HG03280 (cell line): Measurements from ENCODE around the gene WDR37.

ENCODE experiments used
- ATAC-seq: cut with Tn5 transposase; IDR thresholded peaks from one replicate; pipeline ENCODE4 v1.9.1; 2021; ENCODE audit warnings: mild to moderate bottlenecking, moderate library complexity; ENCODE audit not compliant: unreplicated experiment

Gene WDR37

DNA sequence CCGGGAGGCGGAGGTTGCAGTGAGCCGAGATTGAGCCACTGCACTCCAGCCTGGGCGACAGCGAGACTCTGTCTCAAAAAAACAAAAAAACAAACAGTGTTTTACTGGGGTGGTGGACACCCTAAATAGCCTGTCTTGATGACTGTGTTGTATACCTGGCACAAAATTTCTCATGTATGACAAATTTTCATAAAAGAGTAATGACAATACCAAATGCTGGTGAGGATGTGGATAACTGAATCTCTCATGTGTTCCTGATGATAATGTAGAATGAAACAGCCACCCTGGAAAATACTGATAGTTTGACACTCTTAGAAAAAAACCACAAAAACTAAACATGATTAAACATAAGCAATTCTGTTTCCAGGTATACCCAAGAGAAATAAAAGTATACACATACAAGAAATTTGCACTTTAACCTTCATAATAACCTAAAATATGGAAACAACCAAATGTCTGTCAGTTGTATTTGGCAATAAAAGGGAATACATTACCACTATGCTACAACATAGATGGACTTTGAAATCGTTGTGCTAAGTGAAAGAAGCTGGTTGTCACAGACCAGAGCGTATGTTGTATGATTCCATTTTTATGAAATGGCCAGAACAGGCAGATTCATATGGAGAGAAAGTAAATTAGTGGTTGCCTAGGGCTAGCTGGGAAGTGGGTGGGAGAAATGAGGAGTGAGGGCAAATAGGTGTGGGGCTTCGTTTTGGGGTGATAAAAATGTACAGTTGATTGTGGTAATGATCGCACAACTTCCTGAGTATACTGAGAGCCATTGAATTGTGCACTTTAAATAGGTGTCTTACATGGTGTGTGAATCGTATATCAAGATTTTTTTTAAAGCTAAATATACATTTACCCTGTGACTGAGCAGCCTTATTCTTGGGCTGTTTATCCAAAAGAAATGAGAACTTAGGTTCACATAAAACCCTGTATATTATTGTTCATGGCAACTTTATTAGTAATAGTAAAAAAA, 12.5 kb downstream of the WDR37 start:
- no peak for ATAC-seq

DNA sequence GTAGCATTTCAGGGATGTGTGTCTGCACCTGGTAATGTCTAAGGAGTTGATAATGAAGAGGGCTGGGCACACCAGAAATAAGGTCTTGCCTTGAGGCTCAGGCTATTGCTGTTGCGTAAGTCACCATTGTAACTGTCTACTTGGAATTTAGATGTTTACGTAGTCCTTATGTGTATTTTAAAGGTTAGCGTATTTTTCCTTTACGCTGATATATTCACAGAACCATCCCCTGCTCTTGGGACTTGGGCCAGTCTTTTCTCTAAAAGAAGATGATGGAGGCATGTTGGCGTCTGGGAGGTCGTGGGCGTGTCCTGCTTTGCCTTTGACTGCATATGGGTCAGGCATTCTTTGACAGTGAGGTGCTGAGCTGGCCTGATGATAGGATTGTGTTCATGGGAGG, 14.7 kb downstream of the WDR37 start:
- no peak for ATAC-seq

DNA sequence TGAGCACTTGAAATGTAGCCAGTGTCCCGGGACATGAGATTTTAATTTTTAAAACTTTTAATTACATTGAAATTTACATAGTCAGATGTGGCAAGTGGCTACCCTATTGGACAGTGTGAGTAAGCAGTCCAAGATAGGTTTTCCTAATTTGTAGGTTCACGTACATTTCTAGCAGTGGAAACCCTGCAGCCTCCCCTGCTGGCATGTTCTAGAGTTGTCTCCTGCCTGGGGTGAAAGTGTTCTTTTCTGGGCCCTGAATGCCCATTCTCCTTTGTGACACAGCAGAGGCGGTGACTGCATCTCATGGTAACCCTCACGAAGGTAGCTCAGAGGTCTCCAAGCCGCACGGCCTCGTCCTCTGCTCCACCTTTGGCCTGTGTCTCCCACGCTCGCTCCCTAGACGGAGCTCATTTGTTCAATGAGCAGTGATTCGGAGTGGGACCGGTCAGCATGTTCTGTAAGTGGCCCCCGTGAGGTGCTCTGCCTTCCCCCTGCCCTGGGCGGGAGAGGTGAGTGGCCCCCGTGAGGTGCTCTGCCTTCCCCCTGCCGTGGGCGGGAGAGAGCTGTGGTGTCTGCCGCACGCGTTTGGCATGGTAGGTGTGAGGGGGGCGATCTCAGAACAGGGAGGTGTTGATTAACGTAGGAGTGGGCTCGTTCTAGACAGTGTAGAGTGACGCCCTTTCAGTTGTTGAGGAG, 18.0 kb downstream of the WDR37 start:
- no peak for ATAC-seq

DNA sequence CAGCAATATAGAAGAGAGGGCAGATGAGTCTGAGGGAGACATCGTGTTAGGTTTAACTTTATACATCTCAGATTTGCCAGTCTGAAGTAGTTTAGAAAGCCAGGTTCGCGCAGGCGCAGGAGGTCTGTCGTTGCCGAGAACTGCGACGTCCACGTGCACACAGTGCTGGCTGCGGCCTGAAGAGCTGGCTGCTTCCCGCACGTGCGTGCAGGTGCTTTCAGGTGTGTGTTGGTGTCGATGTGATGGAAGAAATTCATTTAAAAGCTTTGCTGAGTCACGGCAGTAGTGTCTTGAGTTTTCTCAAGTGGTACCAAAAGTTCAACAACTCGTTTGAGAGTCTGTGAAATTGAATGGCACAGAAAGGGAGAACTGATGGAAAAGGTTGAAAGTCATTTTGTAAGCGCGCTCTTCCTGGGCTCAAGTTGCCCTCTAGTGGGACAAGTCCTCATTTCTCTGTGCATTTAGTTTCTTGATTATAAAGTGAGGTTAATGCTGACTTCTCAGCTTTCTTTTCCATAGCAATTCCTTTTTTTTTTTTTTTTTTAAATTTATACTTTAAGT, 18.6 kb downstream of the WDR37 start:
- no peak for ATAC-seq

DNA sequence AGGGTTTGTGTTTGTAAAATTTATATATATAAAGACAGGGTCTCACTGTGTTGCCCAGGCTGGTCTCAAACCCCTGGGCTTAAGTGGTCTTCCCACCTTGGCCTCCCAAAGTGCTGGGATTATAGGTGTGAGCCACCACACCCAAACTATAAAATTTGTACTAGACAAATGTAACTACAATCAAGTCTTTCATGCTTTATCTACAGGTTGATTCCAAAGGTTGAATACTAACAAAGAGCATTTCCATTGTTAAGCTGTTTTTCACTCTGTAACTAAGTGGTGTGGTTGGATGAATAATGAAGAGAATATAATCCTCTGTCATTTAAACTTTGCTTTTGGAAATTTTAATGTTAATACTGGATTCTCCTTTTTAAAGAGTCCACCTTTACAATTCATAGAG, 22.5 kb downstream of the WDR37 start:
- ATAC-seq, result no peak

DNA sequence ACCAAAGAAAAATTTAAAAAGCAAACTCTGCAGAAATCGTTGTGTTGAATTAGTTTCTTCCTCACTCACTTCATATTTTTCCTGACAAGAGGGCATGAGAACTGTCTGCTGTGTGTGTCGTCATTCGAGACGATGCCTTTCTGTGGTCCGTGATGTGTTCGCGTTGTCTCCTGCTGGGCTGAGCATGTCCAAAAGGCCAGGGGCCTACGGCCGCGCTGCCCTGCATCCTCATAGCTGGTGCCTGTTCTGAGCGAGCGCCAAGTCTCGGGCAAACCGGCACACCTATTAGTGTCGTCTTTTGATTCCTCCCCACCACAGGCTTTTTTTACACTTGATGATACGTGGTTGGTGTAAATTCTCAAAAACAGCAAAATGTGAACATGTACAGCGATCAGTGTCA, 27.4 kb downstream of the WDR37 start:
- no peak for ATAC-seq

DNA sequence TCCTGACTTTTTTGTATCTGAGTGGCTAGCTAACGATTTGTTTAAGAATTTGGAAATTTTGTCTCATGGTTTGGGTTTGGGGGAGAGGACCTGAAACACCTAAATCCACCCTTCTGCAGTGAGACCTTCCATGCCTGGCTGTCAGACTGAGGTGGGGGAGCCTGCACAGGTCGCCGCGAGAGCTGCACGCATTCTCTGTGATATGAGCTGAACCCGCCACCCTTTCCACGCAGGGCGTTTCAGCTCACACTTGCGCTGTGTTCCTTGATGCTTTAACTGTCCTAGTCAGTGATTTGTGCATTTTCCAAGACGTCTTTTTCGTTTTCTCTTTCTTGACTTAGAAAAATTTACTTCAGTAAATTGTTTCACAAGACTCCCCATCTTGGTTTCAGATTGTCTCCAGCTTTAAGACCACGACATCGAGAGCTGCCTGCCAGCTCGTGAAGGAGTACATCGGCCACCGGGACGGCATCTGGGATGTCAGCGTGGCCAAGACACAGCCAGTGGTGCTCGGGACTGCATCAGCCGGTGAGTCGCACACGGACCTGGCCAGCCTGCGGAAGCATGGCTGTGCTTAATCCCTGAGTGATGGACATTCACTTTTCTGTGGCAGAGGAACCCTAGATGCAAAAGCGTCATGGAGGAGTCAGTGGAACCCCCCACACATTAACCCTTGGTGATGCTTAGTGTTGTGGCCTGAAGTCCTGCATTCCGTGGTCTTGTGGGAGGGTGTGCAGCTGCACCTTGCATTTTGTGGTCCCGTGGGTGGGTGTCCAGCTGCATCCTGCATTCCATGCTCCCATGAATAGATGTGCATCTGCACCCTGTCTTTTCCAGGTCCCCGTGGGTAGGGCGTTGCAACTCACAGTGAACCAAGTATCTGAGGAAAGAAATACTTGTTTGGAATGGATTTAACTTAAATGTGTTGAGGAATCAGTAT, 28.1 kb downstream of the WDR37 start:
- ATAC-seq, result no peak

DNA sequence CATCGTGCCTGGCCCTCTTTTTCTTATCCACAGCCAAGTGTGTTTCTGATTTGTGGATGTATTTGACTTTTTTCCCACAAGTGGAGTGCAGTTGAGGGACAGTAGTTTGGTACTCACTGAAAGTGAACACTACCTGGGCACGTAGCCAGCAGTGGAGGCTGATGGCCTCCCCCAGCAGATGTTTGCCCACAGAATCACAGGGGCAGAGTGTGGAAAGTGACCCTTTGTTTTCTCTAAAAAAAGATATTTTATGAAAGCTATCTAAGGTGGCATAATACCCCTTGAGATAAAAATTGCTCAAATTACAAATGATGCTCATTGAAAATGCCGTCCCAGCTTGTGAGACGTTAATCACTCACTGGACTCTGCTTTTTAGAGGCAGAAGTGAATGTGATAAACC, 29.1 kb downstream of the WDR37 start:
- ATAC-seq, result no peak

DNA sequence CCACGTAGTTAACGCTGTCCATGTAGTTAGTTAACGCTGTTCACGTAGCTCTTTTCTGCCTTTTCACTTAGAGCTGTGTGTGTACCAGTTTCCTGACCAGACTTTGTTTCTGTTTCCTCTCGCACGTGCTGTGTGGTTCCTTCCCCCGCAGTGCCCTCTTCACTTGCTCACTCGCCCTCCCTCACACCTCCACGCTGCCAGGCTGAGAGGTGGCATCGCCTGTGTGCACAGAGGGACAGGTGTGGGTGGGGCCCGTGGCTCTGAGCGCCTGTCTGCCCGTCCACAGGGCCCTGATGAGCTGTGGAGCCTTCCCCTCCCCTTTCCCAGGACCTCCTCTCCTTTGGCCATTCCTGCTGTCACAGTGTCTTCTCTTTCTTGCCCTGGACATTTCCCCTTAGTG, 30.6 kb downstream of the WDR37 start:
- no peak for ATAC-seq

DNA sequence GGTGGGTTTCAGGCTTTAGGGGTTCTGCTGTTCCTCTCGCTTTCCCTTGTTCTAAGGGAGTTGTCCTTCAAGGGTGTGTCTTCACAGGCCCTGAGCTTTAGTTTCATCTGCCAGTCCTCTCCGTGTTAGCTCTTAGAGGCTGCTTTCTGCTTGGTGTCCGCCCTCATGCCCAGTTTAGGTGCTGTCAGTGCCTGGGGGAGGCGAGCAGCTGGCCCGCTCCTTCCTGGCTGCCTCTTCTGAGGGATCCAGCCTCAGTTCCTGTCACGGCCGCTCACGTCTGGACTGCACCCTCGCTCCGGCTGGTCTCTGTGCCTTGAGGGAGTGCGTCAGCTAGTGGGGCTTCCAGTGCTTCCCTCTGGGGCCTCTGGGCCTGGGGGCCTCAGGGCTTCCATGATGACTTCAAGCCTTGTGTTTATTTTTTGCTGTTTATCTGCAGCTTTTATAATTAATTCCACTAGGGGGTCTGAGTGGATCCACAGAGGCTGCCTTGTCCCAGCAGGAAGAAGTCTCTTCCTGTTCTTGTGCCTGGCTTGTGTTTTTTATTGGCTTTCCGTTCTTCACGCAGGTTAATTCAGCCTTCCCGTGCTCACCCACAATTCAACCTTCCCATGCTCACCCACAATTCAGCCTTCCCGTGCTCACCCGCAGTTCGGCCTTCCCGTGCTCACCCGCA, 33.0 kb downstream of the WDR37 start:
- ATAC-seq, result no peak

DNA sequence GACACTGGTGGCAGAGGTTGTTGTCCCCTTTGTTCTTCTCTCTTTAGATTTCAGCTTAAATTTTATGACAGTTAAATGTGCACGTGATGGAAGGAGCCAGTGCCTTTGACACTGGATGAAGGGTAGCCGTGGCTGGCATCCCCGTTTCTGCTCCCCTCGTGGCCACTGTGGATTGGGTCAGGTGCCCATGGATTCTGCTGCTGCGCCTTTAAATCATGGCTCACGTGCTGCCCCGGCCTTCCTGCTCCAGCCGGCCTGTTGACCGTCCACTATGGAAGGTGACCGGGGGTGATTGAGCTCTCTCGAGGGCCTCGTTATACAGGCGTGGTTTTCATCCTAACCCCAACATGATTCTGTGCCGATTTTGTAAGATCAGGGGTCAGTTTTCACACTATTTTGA, 34.5 kb downstream of the WDR37 start:
- ATAC-seq, result no peak

DNA sequence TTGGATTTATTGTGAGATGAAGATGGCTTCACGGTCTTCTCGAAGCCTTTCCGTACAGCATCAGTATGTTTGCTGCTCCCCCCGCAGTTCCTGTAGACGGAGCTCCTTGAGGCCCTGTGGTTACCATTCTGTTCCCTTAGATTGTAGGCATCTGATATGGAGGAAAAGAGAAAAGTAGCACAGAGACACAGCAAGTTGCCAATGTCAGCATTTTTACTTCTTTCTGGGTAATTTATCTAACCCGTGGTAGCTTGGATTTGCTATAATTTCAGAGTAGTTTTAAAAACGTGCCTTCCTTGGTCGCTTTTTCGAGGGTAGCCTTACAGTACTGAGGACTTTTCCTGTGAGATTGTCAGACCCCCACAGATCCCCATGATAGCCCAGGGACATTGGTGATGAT, 37.5 kb downstream of the WDR37 start:
- ATAC-seq, result no peak

DNA sequence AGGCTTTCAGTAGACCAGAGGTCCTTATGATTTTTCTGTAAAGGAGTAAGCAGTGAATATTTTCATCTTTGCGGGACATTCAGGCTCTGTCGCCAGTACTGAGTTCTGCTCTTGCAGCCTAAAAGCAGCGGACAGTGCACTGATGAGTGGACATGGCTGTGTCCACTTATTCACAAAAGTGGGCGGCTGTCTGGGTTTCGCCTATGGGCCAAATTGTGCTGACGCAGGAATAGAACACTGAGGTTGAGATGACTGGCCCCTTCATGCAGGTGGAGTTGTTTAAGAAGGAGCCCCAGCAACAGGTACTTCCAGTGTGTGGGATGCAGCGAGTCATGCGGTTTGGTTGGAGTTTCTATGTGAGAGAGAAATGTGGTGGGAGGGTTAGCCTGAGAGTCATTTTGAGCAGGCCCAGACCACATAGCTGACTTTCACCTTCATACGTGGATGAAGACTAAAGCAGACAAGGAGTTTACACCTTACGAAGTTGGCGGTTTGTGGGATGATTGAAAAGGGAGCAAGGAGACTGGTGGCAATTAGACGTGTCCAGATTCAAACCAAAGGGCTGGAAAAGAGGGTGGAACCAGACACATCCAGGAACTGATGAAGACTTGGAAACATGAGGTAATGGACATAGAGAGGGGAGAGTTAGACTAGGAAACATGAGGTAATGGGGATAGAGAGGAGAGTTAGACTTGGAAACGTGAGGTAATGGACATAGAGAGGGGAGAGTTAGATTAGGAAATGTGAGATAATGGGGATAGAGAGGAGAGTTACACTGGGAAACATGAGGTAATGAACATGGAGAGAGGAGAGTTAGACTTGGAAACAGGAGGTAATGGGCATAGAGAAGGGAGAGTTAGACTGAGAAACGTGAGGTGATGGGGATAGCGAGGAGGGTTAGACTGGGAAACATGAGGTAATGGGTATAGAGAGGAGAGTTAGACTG, 38.2 kb downstream of the WDR37 start:
- ATAC-seq, result peak; percentile 54

DNA sequence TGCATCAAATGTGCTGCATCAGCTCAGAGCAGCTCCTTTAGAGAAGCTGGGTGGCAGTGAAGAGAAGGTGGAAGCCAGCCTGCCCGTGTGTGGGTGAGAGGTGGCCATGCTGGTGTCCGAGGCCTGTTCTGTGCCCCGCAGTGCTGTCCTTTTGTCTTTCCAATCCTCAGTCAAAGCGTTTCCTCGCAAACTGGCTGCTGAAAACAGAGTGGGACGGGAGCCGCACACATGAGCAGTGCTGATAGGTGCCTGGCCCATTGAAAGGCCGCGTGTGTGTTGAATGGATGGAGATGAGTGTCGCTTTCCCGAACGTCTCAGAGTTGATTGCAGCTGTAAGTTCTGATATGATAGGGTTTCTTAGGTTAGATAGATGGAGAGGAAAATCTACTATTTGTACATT, 39.3 kb downstream of the WDR37 start:
- ATAC-seq, result no peak

DNA sequence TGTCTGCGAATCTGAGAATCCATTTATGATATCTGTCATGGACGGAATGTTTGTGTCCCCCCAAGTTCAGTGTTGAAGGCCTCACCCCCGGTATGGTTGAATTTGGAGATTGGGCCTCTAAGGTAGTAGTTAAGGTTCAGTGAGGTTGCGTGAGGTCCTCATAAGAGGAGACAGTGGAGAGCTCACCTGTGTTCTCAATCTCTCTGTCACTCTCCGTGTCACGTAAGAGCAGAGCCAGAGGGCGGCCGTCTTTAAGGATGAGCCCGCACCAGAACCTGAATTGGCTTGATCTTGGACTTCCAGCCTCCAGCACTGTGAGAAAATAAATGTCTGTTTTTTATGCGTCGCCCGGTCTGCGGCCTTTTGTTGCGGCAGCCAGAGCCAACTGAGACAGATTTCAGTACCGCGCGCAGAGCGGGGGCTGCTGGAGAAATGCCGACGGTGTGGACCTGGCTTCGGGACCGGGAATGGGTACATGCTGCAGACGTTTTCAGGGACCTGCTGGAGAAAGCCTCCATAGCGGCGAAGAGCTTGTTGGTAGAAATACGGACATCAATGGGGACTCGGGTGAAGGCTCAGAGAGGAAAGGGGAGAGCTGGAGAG, 40.2 kb downstream of the WDR37 start:
- ATAC-seq, result no peak

DNA sequence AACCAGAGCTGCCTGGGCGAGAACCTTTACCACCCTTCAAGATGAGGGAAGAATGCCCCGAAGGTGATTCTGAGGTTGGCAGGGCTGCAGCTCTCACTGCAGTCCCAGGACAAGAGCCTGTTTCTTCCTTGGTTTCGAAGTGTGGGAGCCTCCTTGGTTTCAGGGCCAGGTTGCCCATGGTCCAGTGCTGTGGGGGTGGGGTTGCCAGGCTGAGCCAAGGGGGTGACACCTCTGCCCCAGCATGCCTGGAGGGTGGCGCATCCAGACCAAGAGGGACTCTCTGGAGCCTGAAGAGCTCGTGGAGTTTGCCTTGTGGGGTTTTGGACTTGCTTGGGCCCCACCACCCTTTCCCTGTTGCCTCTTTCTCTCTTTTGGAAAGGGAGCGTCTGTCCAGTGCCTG, 41.3 kb downstream of the WDR37 start:
- ATAC-seq, result no peak

DNA sequence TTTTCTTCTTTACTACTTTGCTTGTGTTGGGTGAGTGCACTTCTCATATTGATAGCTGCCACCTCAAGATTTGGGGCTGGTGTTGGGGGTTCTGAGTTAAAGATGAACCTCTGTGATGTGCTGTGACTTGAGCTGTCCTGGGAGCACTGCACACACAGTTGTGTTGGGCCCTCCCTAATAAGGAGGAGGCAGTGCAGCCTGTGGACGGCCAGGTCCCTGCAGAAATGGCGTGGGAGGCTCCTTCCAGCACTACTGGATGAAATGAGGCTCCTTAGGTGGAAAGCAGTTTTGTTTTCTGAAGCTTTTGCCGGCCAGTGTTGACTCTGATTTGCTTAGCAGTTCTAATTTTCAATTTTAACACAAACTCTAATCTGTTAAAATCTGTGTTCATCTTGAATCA, 44.0 kb downstream of the WDR37 start:
- no peak for ATAC-seq

DNA sequence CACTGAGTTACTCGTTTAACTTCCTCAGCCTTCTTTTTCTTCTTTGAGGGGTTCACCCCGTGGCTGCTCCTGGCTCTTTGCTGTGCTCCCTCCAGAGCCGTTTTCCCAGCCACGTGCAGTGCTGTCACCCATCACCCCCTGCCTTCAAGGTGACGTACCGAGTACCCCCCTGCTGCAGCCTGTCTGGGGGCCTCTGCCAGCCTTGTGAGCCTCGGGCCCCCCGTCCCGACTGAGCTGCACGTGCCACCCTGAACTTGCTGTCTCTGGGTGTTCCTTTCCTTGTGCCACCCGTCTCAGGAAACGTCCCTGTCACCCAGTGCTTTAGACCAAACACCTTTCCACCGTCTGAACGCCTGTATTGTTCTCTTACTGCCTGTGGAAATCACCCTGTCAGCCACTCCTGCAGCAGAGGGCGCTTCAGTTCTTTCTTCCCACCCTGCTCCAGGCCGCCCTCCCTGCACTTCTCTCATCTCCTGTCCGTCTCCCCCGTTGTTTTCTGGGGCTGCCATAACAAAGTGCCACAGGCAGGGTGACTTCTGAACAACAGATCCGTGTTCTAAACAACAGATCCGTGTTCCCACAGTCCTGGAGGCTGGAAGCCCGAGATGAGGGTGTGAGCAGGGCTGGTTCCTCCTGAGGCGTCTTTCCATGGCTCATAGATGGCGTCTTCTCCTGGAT, 44.6 kb downstream of the WDR37 start:
- no peak for ATAC-seq
